Measurements from ENCODE around the gene LARP4B.

DNA sequence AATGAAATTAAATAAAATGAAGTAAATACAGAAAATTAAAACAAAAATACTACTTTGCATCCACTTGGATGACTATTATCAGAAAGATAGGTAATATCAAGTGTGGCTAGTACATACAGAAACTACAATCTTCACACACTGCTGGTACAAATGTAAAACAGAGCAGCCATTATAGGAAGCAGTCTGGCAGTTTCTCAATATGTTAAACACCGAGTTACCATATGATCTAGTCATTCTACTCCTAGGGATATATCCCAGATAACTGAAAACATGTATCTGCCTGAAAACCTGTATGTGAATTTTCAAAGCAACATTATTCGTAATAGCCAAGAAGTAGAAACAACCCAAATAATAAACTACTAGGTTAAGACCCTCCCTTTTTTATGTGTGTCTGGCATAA, 33.4 kb downstream of the LARP4B start:
- TF ChIP-seq, protein P1, sequence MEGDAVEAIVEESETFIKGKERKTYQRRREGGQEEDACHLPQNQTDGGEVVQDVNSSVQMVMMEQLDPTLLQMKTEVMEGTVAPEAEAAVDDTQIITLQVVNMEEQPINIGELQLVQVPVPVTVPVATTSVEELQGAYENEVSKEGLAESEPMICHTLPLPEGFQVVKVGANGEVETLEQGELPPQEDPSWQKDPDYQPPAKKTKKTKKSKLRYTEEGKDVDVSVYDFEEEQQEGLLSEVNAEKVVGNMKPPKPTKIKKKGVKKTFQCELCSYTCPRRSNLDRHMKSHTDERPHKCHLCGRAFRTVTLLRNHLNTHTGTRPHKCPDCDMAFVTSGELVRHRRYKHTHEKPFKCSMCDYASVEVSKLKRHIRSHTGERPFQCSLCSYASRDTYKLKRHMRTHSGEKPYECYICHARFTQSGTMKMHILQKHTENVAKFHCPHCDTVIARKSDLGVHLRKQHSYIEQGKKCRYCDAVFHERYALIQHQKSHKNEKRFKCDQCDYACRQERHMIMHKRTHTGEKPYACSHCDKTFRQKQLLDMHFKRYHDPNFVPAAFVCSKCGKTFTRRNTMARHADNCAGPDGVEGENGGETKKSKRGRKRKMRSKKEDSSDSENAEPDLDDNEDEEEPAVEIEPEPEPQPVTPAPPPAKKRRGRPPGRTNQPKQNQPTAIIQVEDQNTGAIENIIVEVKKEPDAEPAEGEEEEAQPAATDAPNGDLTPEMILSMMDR (IDR thresholded peaks at IDR 0.05; ENCODE audit: low read depth, low read length, missing input control) = no peak
- no peak for TF ChIP-seq GABPA (IDR thresholded peaks at IDR 0.05 in 1 of 2, conservative IDR thresholded peaks at IDR 0.05 in 1 of 2)
- TF ChIP-seq, protein P2, sequence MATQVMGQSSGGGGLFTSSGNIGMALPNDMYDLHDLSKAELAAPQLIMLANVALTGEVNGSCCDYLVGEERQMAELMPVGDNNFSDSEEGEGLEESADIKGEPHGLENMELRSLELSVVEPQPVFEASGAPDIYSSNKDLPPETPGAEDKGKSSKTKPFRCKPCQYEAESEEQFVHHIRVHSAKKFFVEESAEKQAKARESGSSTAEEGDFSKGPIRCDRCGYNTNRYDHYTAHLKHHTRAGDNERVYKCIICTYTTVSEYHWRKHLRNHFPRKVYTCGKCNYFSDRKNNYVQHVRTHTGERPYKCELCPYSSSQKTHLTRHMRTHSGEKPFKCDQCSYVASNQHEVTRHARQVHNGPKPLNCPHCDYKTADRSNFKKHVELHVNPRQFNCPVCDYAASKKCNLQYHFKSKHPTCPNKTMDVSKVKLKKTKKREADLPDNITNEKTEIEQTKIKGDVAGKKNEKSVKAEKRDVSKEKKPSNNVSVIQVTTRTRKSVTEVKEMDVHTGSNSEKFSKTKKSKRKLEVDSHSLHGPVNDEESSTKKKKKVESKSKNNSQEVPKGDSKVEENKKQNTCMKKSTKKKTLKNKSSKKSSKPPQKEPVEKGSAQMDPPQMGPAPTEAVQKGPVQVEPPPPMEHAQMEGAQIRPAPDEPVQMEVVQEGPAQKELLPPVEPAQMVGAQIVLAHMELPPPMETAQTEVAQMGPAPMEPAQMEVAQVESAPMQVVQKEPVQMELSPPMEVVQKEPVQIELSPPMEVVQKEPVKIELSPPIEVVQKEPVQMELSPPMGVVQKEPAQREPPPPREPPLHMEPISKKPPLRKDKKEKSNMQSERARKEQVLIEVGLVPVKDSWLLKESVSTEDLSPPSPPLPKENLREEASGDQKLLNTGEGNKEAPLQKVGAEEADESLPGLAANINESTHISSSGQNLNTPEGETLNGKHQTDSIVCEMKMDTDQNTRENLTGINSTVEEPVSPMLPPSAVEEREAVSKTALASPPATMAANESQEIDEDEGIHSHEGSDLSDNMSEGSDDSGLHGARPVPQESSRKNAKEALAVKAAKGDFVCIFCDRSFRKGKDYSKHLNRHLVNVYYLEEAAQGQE (IDR thresholded peaks at IDR 0.05) = no peak
- no peak for TF ChIP-seq RXRA (IDR thresholded peaks at IDR 0.05)
- TF ChIP-seq, protein P3, sequence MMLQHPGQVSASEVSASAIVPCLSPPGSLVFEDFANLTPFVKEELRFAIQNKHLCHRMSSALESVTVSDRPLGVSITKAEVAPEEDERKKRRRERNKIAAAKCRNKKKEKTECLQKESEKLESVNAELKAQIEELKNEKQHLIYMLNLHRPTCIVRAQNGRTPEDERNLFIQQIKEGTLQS (IDR thresholded peaks at IDR 0.05) = no peak
- no peak for TF ChIP-seq EGR1 (IDR thresholded peaks at IDR 0.05; ENCODE audit: low read depth in 2 of 2)
- no peak for TF ChIP-seq TAF1 (conservative IDR thresholded peaks at IDR 0.05)
- TF ChIP-seq RAD21 (IDR thresholded peaks at IDR 0.05) = no peak
- TF ChIP-seq, protein P4, sequence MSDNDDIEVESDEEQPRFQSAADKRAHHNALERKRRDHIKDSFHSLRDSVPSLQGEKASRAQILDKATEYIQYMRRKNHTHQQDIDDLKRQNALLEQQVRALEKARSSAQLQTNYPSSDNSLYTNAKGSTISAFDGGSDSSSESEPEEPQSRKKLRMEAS (IDR thresholded peaks at IDR 0.05) = no peak
- no peak for TF ChIP-seq YY1 (IDR thresholded peaks at IDR 0.05)
- TF ChIP-seq JUND (IDR thresholded peaks at IDR 0.05) = no peak
- TF ChIP-seq, protein P5, sequence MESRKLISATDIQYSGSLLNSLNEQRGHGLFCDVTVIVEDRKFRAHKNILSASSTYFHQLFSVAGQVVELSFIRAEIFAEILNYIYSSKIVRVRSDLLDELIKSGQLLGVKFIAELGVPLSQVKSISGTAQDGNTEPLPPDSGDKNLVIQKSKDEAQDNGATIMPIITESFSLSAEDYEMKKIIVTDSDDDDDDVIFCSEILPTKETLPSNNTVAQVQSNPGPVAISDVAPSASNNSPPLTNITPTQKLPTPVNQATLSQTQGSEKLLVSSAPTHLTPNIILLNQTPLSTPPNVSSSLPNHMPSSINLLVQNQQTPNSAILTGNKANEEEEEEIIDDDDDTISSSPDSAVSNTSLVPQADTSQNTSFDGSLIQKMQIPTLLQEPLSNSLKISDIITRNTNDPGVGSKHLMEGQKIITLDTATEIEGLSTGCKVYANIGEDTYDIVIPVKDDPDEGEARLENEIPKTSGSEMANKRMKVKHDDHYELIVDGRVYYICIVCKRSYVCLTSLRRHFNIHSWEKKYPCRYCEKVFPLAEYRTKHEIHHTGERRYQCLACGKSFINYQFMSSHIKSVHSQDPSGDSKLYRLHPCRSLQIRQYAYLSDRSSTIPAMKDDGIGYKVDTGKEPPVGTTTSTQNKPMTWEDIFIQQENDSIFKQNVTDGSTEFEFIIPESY (IDR thresholded peaks at IDR 0.05) = no peak
- TF ChIP-seq FOXA1 (IDR thresholded peaks at IDR 0.05) = no peak
- TF ChIP-seq SP1 (IDR thresholded peaks at IDR 0.05) = no peak
